Uterus (tissue), 2 donors: ENCODE data around the gene ACOT11.

Experiments used
- POLR2A ChIP-seq, 2 donors: fragments of 450-650 bp; IDR thresholded peaks; one replicate each; pipeline ENCODE4 v1.6.1; 2016; ENCODE audit warnings: antibody characterized with exemption in 2 of 2, mild to moderate bottlenecking in 1 of 2, moderate library complexity in 1 of 2
- TF ChIP-seq, protein P1 (sequence below), 4 experiments: fragments of 200-600 bp in 2 of 4; fragments of 450-650 bp in 2 of 4; sonication (generic) in 2 of 4; IDR thresholded peaks; one replicate each; pipeline ENCODE4 v1.5.1; 2016 to 2019; ENCODE audit warnings: antibody characterized with exemption in 4 of 4, mild to moderate bottlenecking in 2 of 4, moderate library complexity in 1 of 4

DNA sequence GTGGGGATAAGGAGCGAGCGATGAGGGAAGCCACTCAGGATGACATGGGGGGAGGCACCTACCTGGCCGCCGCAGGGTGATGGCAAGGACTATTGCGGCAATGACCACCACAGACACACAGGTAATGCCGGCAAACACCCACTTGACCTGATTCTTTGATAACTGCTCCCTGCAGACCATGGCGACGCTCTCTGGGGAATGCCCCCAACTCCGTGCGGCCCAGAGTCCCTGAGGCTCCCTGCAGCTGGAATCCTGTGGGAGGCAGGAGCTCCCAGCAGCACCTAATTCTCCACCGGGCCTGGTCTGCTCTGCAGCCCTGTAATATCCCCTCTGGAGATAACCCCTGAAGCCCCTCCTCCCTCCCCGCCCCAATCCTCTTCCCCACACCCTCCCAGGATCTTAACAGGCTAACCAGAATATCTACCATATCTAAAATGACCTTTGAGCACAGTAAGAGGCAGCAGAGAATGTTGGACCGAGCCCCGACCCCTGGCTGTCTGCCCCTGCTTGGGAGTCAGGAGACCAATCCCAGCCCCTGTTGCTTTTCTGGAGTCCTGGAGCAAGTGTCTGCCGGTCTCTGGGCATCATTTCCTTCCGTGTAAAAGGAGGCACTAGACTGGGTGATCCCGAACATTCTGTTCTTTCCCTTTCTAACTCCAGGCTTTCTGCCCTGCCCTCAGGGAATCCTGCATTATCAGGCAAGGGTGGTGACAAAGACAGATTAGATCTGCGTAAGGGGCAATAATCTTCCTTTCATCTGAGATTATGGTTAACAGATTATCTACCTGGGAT lies 75.4 kb downstream of the ACOT11 start, which contains the start of gene FAM151A:
- TF ChIP-seq, protein P1, sequence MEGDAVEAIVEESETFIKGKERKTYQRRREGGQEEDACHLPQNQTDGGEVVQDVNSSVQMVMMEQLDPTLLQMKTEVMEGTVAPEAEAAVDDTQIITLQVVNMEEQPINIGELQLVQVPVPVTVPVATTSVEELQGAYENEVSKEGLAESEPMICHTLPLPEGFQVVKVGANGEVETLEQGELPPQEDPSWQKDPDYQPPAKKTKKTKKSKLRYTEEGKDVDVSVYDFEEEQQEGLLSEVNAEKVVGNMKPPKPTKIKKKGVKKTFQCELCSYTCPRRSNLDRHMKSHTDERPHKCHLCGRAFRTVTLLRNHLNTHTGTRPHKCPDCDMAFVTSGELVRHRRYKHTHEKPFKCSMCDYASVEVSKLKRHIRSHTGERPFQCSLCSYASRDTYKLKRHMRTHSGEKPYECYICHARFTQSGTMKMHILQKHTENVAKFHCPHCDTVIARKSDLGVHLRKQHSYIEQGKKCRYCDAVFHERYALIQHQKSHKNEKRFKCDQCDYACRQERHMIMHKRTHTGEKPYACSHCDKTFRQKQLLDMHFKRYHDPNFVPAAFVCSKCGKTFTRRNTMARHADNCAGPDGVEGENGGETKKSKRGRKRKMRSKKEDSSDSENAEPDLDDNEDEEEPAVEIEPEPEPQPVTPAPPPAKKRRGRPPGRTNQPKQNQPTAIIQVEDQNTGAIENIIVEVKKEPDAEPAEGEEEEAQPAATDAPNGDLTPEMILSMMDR (IDR thresholded peaks at IDR 0.05): no peak
- no peak for TF ChIP-seq POLR2A (IDR thresholded peaks at IDR 0.05)
